Activated naive CD4-positive, alpha-beta T cell treated with anti-CD3 and anti-CD28 coated beads, Interleukin-2, amount 50 U/mL, for 24 hours (primary cell): ENCODE results near the gene BIN2.
"Not testable (repeated sequence)": the region's sequence is repeated elsewhere in the genome, so short reads cannot be mapped to it uniquely, and the experiment has no call there.

Source experiments
- H3K27ac Mint-ChIP-seq: one replicate; pipeline ENCODE4 v1.8.0; 2021; ENCODE audit warnings: mild to moderate bottlenecking, mixed read lengths
- H3K27me3 Mint-ChIP-seq: one replicate; pipeline ENCODE4 v1.8.0; 2021; ENCODE audit warnings: mixed read lengths
- H3K36me3 Mint-ChIP-seq: one replicate; pipeline ENCODE4 v1.8.0; 2021; ENCODE audit warnings: mixed read lengths
- H3K4me1 Mint-ChIP-seq: one replicate; pipeline ENCODE4 v1.8.0; 2021; ENCODE audit warnings: mixed read lengths
- H3K4me3 Mint-ChIP-seq: one replicate; pipeline ENCODE4 v1.8.0; 2021; ENCODE audit warnings: mild to moderate bottlenecking, mixed read lengths
- H3K9me3 Mint-ChIP-seq: one replicate; pipeline ENCODE4 v1.8.0; 2021; ENCODE audit warnings: mixed read lengths

The BIN2 gene

DNA sequence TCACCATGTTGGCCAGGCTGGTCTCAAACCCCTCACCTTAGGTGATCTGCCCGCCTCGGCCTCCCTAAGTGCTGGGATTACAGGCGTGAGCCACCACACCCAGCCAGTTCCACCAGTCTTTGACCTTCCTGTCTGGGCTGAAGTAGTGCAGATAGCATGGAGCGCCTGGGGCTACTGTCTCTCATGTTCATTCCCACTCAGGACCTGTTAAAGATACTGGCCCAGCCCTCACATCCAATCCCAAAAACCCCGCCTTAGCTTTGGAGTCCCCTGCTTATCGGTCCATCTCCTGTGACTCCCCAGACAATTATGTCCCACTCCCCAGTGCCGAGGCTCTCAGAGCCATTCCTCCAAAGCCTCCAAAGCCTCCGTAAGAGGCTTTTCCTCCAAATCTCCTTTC is 34.5 kb upstream of the BIN2 start:
- peaks cover 4% of the 10 kb centered on the region for H3K4me1 Mint-ChIP-seq
- H3K27me3 Mint-ChIP-seq = no peaks in the 10 kb centered on the region
- no peak overlapping the region for H3K27ac Mint-ChIP-seq
- no peaks in the 10 kb centered on the region for H3K9me3 Mint-ChIP-seq
- H3K36me3 Mint-ChIP-seq = peaks cover 16% of the 10 kb centered on the region
- H3K4me3 Mint-ChIP-seq = no peak overlapping the region

GRCh38 chr12:51357374-51358047 is 33.5 kb upstream of the BIN2 start:
- peaks cover 14% of the 10 kb centered on the region for H3K36me3 Mint-ChIP-seq

GRCh38 chr12:51351913-51352532 is 28.0 kb upstream of the BIN2 start:
- Mint-ChIP-seq H3K27me3 (no peaks in the 10 kb centered on the region), H3K9me3 (no peaks in the 10 kb centered on the region), H3K36me3 (peaks cover under 1% of the 10 kb centered on the region), H3K4me3 (no peak overlapping the region), H3K27ac (peak overlapping the region; percentile 79), H3K4me1 (peaks cover 6% of the 10 kb centered on the region)

More at GRCh38 chr12:51357374-51358047, 33.5 kb upstream of the BIN2 start:
- H3K4me1 Mint-ChIP-seq = peaks cover 4% of the 10 kb centered on the region
- no peak overlapping the region for H3K27ac Mint-ChIP-seq
- no peak overlapping the region for H3K4me3 Mint-ChIP-seq
- no peaks in the 10 kb centered on the region for H3K27me3 Mint-ChIP-seq
- H3K9me3 Mint-ChIP-seq = no peaks in the 10 kb centered on the region

DNA sequence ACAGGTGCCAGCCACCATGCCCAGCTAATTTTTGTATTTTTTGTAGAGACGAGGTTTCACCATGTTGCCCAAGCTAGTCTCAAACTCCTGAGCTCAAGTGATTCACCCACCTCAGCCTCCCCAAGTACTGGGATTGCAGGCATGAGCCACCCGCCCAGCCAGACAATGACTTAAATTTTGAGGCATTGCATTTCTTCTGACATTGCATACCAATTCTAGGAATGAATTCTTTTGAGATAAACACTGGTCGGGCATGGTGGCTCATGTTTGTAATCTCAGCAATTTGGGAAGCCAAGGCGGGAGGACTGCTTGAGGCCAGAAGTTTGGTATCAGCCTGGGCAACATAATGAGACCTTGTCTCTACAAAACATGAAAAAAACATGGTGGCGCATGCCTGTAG is 25.1 kb upstream of the BIN2 start:
- Mint-ChIP-seq H3K9me3 (no peaks in the 10 kb centered on the region), H3K4me1 (peaks cover 4% of the 10 kb centered on the region), H3K36me3 (no peaks in the 10 kb centered on the region), H3K27ac (no peak overlapping the region), H3K4me3 (no peak overlapping the region), H3K27me3 (no peaks in the 10 kb centered on the region)

DNA sequence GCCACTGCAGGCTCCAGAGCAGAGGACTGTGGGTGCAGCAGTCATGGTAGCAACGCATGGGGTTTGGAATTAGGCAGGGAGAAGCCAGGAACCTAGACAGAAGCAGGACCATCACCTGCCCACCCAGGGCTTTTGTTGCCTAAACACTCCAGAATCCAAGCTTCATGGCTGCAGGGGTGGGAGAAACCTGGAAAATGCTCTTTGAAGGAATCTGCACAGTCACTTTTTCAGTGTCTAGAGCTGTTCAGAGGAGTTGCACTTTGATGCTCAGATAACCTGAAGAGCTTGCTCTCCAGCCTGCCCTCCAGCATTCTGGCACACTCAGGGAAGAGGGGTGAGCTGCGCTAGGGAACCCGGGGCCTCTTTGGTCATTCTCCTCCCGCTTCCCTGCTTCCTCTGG is 24.1 kb upstream of the BIN2 start:
- Mint-ChIP-seq H3K27ac (no peak overlapping the region), H3K27me3 (no peaks in the 10 kb centered on the region), H3K36me3 (no peaks in the 10 kb centered on the region), H3K9me3 (no peaks in the 10 kb centered on the region), H3K4me3 (no peak overlapping the region), H3K4me1 (peaks cover 4% of the 10 kb centered on the region)

- Mint-ChIP-seq H3K36me3 (no peaks in the 10 kb centered on the region), H3K27ac (peak within 1 kb of the TSS; percentile 74), H3K4me1 (peaks cover 4% of the 10 kb centered on the region), H3K9me3 (no peaks in the 10 kb centered on the region), H3K4me3 (no peak within 1 kb of the TSS), H3K27me3 (no peaks in the 10 kb centered on the region)
These were observed 22.6 kb upstream of the BIN2 start, which contains the start of gene CELA1 for GRCh38 chr12:51346581-51346980. CELA1 (minus strand) TSS chr12:51346679; CDS start chr12:51346638, 41 bp downstream.

DNA sequence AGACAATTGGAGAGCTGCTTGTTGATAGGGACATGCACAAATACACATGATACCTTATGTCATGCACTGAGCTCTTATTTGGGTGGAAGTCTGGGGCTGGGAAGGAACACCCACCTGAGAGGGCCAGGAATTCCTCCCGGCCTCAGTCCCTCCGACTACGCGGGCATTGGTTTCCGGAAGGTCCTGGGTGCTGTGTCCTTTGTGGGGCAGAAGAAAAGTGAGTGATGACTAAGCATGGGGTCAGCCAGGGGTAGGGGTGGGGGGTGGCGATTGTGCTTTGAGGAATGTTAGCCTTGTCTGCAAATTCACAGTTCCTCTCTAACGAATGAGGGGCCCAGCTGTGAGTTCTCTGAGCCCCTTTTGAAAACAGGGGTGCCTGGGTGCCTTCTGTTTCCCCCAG is 21.7 kb upstream of the BIN2 start:
- no peaks in the 10 kb centered on the region for H3K36me3 Mint-ChIP-seq
- H3K27ac Mint-ChIP-seq = no peak overlapping the region
- H3K27me3 Mint-ChIP-seq = no peaks in the 10 kb centered on the region
- H3K4me1 Mint-ChIP-seq = peaks cover 11% of the 10 kb centered on the region
- H3K9me3 Mint-ChIP-seq = no peaks in the 10 kb centered on the region
- H3K4me3 Mint-ChIP-seq = no peak overlapping the region

- Mint-ChIP-seq H3K36me3 (no peaks in the 10 kb centered on the region), H3K27ac (no peak overlapping the region)
These were observed 19.2 kb upstream of the BIN2 start for GRCh38 chr12:51343201-51343600.

GRCh38 chr12:51342416-51342815 is 18.4 kb upstream of the BIN2 start:
- no peak overlapping the region for H3K27ac Mint-ChIP-seq
- H3K36me3 Mint-ChIP-seq = no peaks in the 10 kb centered on the region
- no peak overlapping the region for H3K4me3 Mint-ChIP-seq
- peaks cover 19% of the 10 kb centered on the region for H3K4me1 Mint-ChIP-seq
- no peaks in the 10 kb centered on the region for H3K9me3 Mint-ChIP-seq
- no peaks in the 10 kb centered on the region for H3K27me3 Mint-ChIP-seq

More at GRCh38 chr12:51343201-51343600, 19.2 kb upstream of the BIN2 start:
- Mint-ChIP-seq H3K27me3 (no peaks in the 10 kb centered on the region), H3K9me3 (no peaks in the 10 kb centered on the region), H3K4me3 (no peak overlapping the region), H3K4me1 (peaks cover 19% of the 10 kb centered on the region)

- peak overlapping the region; percentile 47 for H3K4me3 Mint-ChIP-seq
- no peaks in the 10 kb centered on the region for H3K36me3 Mint-ChIP-seq
- H3K27me3 Mint-ChIP-seq = no peaks in the 10 kb centered on the region
- H3K27ac Mint-ChIP-seq = peak overlapping the region; percentile 31
- H3K9me3 Mint-ChIP-seq = no peaks in the 10 kb centered on the region
- H3K4me1 Mint-ChIP-seq = peaks cover 19% of the 10 kb centered on the region
These were observed 17.5 kb upstream of the BIN2 start for GRCh38 chr12:51341251-51342007.

DNA sequence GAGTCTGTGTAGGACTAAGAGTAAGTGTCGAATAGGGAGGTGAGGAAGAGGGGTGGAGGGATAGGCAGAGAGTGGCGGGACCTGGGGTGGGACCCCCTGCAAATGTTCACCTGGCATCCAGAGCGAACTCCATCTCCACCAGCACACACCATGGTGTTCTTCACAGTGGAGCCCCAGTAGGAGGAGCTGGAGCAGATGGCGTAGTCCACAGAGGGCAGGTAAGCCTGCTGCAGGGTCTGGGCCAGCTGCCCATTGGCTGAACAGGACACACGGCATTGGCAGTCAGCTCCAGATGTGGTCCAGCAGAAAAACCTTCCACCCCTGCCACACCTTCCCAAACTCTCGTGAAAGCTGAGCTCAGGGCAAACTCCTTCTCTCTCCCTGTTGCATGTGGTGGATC is 15.8 kb upstream of the BIN2 start:
- Mint-ChIP-seq H3K9me3 (no peaks in the 10 kb centered on the region), H3K36me3 (no peaks in the 10 kb centered on the region), H3K4me1 (peaks cover 22% of the 10 kb centered on the region), H3K27ac (no peak overlapping the region), H3K4me3 (no peak overlapping the region), H3K27me3 (no peaks in the 10 kb centered on the region)

DNA sequence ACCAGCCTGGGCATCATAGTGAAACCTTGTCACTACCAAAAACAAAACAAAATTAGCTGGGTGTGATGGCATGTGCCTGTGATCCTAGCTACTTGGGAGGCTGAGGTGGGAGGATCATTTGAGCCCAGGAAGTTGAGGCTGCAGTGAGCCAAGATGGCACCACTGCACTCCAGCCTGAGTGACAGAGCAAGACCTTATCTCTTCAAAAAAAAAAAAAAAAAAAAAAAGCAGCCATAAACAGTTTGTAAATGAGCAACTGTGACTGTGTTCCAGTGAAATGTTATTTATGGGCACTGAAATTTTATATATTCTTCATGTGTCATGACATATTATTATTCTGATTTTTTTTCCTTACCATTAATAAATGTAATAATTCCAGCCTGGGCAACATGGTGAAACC is 13.4 kb upstream of the BIN2 start:
- H3K36me3 Mint-ChIP-seq, H3K9me3 Mint-ChIP-seq, H3K27ac Mint-ChIP-seq, H3K27me3 Mint-ChIP-seq, H3K4me3 Mint-ChIP-seq: not testable (repeated sequence)
- H3K4me1 Mint-ChIP-seq = peaks cover 24% of the 10 kb centered on the region

DNA sequence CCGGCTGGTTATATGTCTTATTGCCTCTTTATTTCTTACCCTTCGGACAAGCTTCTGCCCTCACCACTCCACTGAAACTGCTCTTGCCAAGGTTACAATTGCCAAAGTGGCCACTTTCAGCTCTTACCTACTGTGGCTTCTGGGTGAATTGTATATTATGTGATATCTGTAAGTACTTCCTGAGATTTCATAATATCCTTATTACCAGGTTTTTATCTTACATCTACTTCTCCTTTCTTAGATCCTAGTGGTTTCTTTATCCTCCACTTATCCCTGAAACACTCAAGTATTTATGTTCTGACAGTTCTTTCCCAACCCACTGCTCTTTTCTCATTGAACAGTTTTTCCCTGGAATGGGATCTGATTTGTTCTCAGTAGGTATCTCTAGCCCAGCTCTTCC is 12.0 kb upstream of the BIN2 start:
- Mint-ChIP-seq H3K27ac (no peak overlapping the region), H3K36me3 (no peaks in the 10 kb centered on the region), H3K4me1 (peaks cover 22% of the 10 kb centered on the region), H3K9me3 (no peaks in the 10 kb centered on the region), H3K4me3 (no peak overlapping the region), H3K27me3 (no peaks in the 10 kb centered on the region)

DNA sequence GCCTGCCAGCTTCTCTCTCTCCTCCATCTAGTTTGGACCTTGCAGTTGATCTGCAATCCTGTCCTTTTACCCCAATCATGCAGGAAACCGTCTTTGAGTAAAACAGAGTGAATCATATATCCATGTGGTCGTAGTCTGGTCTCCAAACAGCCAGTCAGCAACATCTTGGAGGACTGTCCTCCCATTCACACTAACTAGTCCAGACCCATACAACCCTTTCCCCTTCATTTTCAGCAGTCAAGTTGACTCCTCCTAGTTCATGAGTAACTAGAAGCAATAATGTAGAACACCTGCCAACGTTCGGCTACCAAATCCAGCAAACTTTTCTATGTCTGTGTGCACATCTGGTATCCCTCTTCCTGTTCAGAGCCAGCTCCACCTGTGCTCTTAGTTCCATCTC is 10.8 kb upstream of the BIN2 start:
- H3K27ac Mint-ChIP-seq = peak overlapping the region; percentile 23
- no peaks in the 10 kb centered on the region for H3K27me3 Mint-ChIP-seq
- no peak overlapping the region for H3K4me3 Mint-ChIP-seq
- peaks cover 28% of the 10 kb centered on the region for H3K4me1 Mint-ChIP-seq
- no peaks in the 10 kb centered on the region for H3K36me3 Mint-ChIP-seq
- no peaks in the 10 kb centered on the region for H3K9me3 Mint-ChIP-seq

DNA sequence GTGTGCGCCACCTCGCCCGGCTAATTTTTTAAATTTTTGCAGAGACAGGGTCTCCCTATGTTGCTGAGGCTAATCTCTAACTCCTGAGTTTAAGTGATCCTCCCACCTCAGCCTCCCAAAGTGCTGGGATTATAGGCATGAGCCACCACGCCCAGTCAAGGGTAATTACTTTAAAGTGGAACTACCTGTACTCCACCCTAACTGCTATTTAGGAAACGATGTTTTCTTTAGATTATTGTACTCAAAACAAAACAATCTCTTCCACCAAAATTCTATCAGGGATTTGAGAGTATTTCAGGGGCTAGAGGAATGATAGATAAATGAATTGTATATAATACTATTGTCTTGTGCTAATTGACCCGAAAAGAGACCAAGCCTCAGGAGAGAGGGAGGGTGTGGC is 9.6 kb upstream of the BIN2 start:
- no peak overlapping the region for H3K4me3 Mint-ChIP-seq
- H3K4me1 Mint-ChIP-seq = peaks cover 35% of the 10 kb centered on the region
- no peaks in the 10 kb centered on the region for H3K27me3 Mint-ChIP-seq
- no peaks in the 10 kb centered on the region for H3K9me3 Mint-ChIP-seq
- H3K36me3 Mint-ChIP-seq = no peaks in the 10 kb centered on the region
- H3K27ac Mint-ChIP-seq = peak overlapping the region; percentile 56

- peaks cover 64% of the 10 kb centered on the region for H3K4me1 Mint-ChIP-seq
- no peaks in the 10 kb centered on the region for H3K9me3 Mint-ChIP-seq
- peak overlapping the region; percentile 89 for H3K27ac Mint-ChIP-seq
- no peaks in the 10 kb centered on the region for H3K27me3 Mint-ChIP-seq
- no peaks in the 10 kb centered on the region for H3K36me3 Mint-ChIP-seq
- peak overlapping the region; percentile 67 for H3K4me3 Mint-ChIP-seq
These were observed 6.2 kb upstream of the BIN2 start for GRCh38 chr12:51330186-51330585.
